Iris pigment epithelial cell (primary cell): ENCODE results near the gene SLC6A18.

Experiments used
- DNase-seq: peaks from one replicate; pipeline ENCODE4 v3.0.0-alpha.2; 2011; ENCODE audit warnings: low read depth

SLC6A18 gene

GRCh38 chr5:1187234-1187949 is 37.8 kb upstream of the SLC6A18 start:
- no peak for DNase-seq

GRCh38 chr5:1187950-1188334 is 37.2 kb upstream of the SLC6A18 start:
- DNase-seq = no peak

- no peak for DNase-seq
Observed at GRCh38 chr5:1188464-1188863, 36.7 kb upstream of the SLC6A18 start.

GRCh38 chr5:1189269-1189668 is 35.9 kb upstream of the SLC6A18 start:
- no peak for DNase-seq

GRCh38 chr5:1190278-1190677 is 34.9 kb upstream of the SLC6A18 start:
- no peak for DNase-seq

GRCh38 chr5:1190837-1191239 is 34.3 kb upstream of the SLC6A18 start:
- no peak for DNase-seq

- no peak for DNase-seq
Observed at GRCh38 chr5:1192971-1193590, 32.1 kb upstream of the SLC6A18 start.

- no peak for DNase-seq
Observed at GRCh38 chr5:1193591-1193985, 31.6 kb upstream of the SLC6A18 start.

- DNase-seq = no peak
Observed at GRCh38 chr5:1194378-1194777, 30.8 kb upstream of the SLC6A18 start.

GRCh38 chr5:1195439-1195838 is 29.7 kb upstream of the SLC6A18 start:
- DNase-seq = no peak

- no peak for DNase-seq
Observed at GRCh38 chr5:1195916-1196315, 29.3 kb upstream of the SLC6A18 start.

- no peak for DNase-seq
Observed at GRCh38 chr5:1196562-1196961, 28.6 kb upstream of the SLC6A18 start.

- no peak for DNase-seq
Observed at GRCh38 chr5:1197876-1198666, 27.1 kb upstream of the SLC6A18 start.

- no peak for DNase-seq
Observed at GRCh38 chr5:1199340-1199648, 25.9 kb upstream of the SLC6A18 start.

GRCh38 chr5:1199649-1200494 is 25.3 kb upstream of the SLC6A18 start:
- no peak for DNase-seq

GRCh38 chr5:1200495-1201326 is 24.5 kb upstream of the SLC6A18 start:
- no peak for DNase-seq

- no peak for DNase-seq
Observed at GRCh38 chr5:1201327-1202025, 23.7 kb upstream of the SLC6A18 start, which contains the start of gene SLC6A19. TSS of gene SLC6A19 (plus strand) at chr5:1201595. CDS start at chr5:1201651, 56 bp downstream.

GRCh38 chr5:1202026-1202797 is 23.0 kb upstream of the SLC6A18 start:
- DNase-seq = no peak

- no peak for DNase-seq
Observed at GRCh38 chr5:1202798-1203185, 22.4 kb upstream of the SLC6A18 start.
